Measurements from ENCODE around the gene PRR7. TPM values are rescaled to one million over a fixed set of nuclear protein-coding genes. Genes with fewer than 3 reads are reported as not detected.

PRR7 gene
- total RNA-seq, 1 donor from 2014 or later: 2.1 TPM

- no peaks in the 10 kb centered on the region for H3K27me3 ChIP-seq (ENCODE audit: low read depth)
- peak; percentile 69 for DNase-seq
- intact Hi-C loops (cut with micrococcal nuclease): no loop called here
- H3K9me3 ChIP-seq (replicated peaks): no peaks in the 10 kb centered on the region
- H3K27ac ChIP-seq (replicated peaks): peak overlapping the region; percentile 95
- peaks cover 14% of the 10 kb centered on the region for H3K36me3 ChIP-seq
- H3K4me3 ChIP-seq: peak overlapping the region; percentile 96
- peaks cover 84% of the 10 kb centered on the region for H3K4me1 ChIP-seq
- TF ChIP-seq, protein P1, sequence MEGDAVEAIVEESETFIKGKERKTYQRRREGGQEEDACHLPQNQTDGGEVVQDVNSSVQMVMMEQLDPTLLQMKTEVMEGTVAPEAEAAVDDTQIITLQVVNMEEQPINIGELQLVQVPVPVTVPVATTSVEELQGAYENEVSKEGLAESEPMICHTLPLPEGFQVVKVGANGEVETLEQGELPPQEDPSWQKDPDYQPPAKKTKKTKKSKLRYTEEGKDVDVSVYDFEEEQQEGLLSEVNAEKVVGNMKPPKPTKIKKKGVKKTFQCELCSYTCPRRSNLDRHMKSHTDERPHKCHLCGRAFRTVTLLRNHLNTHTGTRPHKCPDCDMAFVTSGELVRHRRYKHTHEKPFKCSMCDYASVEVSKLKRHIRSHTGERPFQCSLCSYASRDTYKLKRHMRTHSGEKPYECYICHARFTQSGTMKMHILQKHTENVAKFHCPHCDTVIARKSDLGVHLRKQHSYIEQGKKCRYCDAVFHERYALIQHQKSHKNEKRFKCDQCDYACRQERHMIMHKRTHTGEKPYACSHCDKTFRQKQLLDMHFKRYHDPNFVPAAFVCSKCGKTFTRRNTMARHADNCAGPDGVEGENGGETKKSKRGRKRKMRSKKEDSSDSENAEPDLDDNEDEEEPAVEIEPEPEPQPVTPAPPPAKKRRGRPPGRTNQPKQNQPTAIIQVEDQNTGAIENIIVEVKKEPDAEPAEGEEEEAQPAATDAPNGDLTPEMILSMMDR (IDR thresholded peaks at IDR 0.05; ENCODE audit: borderline replicate concordance): no peak
Measured at GRCh38 chr5:177496727-177497291, 50.2 kb downstream of the PRR7 start.

DNA sequence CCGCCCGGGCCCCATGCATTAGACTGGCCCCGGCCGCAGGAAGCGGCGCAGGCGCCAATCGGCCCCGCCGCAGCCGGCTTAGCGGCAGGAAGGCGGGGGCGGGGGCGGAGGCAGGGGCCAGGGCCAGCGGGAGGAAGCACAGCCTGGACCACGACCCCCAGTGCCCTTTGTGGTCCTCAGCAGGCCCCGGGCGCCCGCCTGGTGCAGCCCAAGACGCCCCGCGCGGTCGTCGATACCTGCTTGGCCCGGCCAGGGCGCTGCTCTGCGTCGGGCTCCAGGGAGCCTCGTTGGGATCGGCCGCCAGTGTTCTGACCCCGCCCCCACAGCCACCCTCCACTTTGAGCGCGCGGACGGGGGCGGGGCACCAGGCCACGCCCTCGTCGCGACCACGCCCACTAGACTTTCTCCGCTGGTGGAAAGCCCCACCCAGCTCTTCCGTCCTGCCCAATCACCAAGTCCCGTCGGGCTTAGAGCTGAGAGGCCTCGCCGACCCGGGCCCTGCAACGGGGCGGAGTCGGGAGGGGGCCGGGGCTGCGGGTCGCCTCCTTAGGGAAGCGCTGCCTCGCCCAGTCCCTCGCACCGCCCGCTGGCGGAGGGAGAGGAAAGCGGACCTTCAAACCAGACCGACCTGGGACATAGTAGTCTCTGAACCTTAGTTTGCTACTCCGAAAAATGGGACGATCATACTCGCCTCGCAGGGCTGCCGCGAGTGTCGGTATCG is 50.8 kb downstream of the PRR7 start, which contains the start of gene PDLIM7:
Gene PDLIM7, minus strand, starts transcription at position 313 of the 721 bp plus-strand sequence. CDS start 1,092 bp downstream, outside the sequence.
- intact Hi-C loops (cut with micrococcal nuclease): no loop called here
- peaks cover 83% of the 10 kb centered on the region for H3K4me1 ChIP-seq
- no peaks in the 10 kb centered on the region for H3K27me3 ChIP-seq (ENCODE audit: low read depth)
- TF ChIP-seq, protein P1 (IDR thresholded peaks at IDR 0.05; ENCODE audit: borderline replicate concordance): peak; percentile 36
- H3K4me3 ChIP-seq: peak within 1 kb of the TSS; percentile 96
- DNase-seq: peak; percentile 96
- peak within 1 kb of the TSS; percentile 95 for H3K27ac ChIP-seq (replicated peaks)
- no peaks in the 10 kb centered on the region for H3K9me3 ChIP-seq (replicated peaks)
- H3K36me3 ChIP-seq: peaks cover 7% of the 10 kb centered on the region

DNA sequence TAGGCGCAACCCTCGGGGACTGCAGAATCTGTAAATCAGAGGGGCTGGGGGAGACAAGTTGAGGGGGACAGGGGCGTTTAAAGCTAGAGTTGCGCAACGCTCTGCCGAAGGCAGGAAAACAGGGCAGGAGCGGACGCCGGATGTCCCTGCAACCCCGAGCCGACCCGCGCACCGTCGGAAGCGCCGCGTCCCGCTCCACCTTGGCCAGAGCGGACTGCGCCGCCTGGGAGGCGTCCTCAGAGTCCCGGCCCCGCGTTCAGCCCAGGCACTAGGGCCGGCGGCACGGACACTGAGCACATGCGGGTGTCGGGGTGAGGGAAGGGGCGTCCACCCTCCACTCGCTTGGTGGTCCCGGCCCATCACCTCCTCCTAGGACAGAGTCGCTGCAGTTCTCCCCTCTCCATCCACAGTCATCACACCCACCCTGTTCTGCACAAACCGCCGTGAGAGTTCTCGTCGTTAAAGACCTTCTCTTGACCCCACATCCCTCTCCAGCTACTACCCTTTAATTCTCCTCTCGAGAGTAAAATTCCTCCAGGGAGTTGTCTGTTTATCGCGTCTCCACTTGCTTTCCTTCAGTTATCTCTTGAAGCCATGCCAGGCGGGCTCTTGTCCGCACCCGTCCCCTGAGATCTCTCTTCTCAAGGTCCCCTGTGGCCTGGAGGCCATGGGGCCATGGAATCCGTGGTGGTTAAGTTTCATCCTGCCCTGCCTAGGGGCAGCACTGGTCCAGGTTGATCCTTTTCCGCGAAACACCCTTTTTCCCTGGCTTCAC is 51.6 kb downstream of the PRR7 start:
- Histone ChIP-seq H3K36me3 (no peaks in the 10 kb centered on the region), H3K4me3 (peak overlapping the region; percentile 96), H3K27me3 (ENCODE audit: low read depth) (no peaks in the 10 kb centered on the region), H3K9me3 (replicated peaks) (no peaks in the 10 kb centered on the region), H3K27ac (replicated peaks) (peak overlapping the region; percentile 95), H3K4me1 (peaks cover 76% of the 10 kb centered on the region)
- TF ChIP-seq, protein P1 (IDR thresholded peaks at IDR 0.05; ENCODE audit: borderline replicate concordance): no peak
- intact Hi-C loops (cut with micrococcal nuclease): no loop called here
- peak; percentile 56 for DNase-seq

- Histone ChIP-seq H3K4me1 (peaks cover 59% of the 10 kb centered on the region), H3K36me3 (no peaks in the 10 kb centered on the region), H3K4me3 (no peak overlapping the region), H3K27me3 (ENCODE audit: low read depth) (no peaks in the 10 kb centered on the region), H3K27ac (replicated peaks) (peak overlapping the region; percentile 49), H3K9me3 (replicated peaks) (no peaks in the 10 kb centered on the region)
- TF ChIP-seq, protein P1 (IDR thresholded peaks at IDR 0.05; ENCODE audit: borderline replicate concordance): no peak
- intact Hi-C loops (cut with micrococcal nuclease): loop anchor here (5.0 kb wide), 1 partner anchor 108 kb away; no protein-coding TSS in a partner anchor
- DNase-seq: no peak
Measured at GRCh38 chr5:177499842-177500241, 53.2 kb downstream of the PRR7 start.
